Activated naive CD4-positive, alpha-beta T cell treated with anti-CD3 and anti-CD28 coated beads, Interleukin-2, amount 50 U/mL, for 24 hours (primary cell): ENCODE data around the gene VWA3B.
"Not testable (repeated sequence)": the region's sequence is repeated elsewhere in the genome, so short reads cannot be mapped to it uniquely, and the experiment has no call there.

Experiments
- H3K27ac Mint-ChIP-seq: one replicate; pipeline ENCODE4 v1.8.0; 2021; ENCODE audit warnings: mild to moderate bottlenecking, mixed read lengths
- H3K27me3 Mint-ChIP-seq: one replicate; pipeline ENCODE4 v1.8.0; 2021; ENCODE audit warnings: mixed read lengths
- H3K36me3 Mint-ChIP-seq: one replicate; pipeline ENCODE4 v1.8.0; 2021; ENCODE audit warnings: mixed read lengths
- H3K4me1 Mint-ChIP-seq: one replicate; pipeline ENCODE4 v1.8.0; 2021; ENCODE audit warnings: mixed read lengths
- H3K4me3 Mint-ChIP-seq: one replicate; pipeline ENCODE4 v1.8.0; 2021; ENCODE audit warnings: mild to moderate bottlenecking, mixed read lengths
- H3K9me3 Mint-ChIP-seq: one replicate; pipeline ENCODE4 v1.8.0; 2021; ENCODE audit warnings: mixed read lengths

VWA3B gene

GRCh38 chr2:98142106-98142791 is 55.3 kb downstream of the VWA3B start:
- Mint-ChIP-seq H3K4me3 (no peak overlapping the region), H3K36me3 (no peaks in the 10 kb centered on the region), H3K27ac (no peak overlapping the region), H3K4me1 (no peaks in the 10 kb centered on the region), H3K27me3 (peaks cover 2% of the 10 kb centered on the region), H3K9me3 (no peaks in the 10 kb centered on the region)

GRCh38 chr2:98145070-98145469 is 58.1 kb downstream of the VWA3B start:
- no peaks in the 10 kb centered on the region for H3K4me1 Mint-ChIP-seq
- H3K36me3 Mint-ChIP-seq = no peaks in the 10 kb centered on the region
- no peak overlapping the region for H3K4me3 Mint-ChIP-seq
- no peaks in the 10 kb centered on the region for H3K9me3 Mint-ChIP-seq
- peaks cover 2% of the 10 kb centered on the region for H3K27me3 Mint-ChIP-seq
- no peak overlapping the region for H3K27ac Mint-ChIP-seq

- H3K27me3 Mint-ChIP-seq, H3K9me3 Mint-ChIP-seq, H3K4me1 Mint-ChIP-seq, H3K27ac Mint-ChIP-seq, H3K36me3 Mint-ChIP-seq, H3K4me3 Mint-ChIP-seq: not testable (repeated sequence)
Observed at GRCh38 chr2:98147900-98148299, 60.9 kb downstream of the VWA3B start.

- no peaks in the 10 kb centered on the region for H3K27me3 Mint-ChIP-seq
- H3K4me1 Mint-ChIP-seq = no peaks in the 10 kb centered on the region
- H3K9me3 Mint-ChIP-seq = no peaks in the 10 kb centered on the region
- H3K36me3 Mint-ChIP-seq = no peaks in the 10 kb centered on the region
- no peak overlapping the region for H3K27ac Mint-ChIP-seq
- H3K4me3 Mint-ChIP-seq = no peak overlapping the region
Observed at GRCh38 chr2:98148595-98149332, 61.8 kb downstream of the VWA3B start.

GRCh38 chr2:98149333-98149697 is 62.3 kb downstream of the VWA3B start:
- Mint-ChIP-seq H3K27ac (no peak overlapping the region), H3K36me3 (no peaks in the 10 kb centered on the region), H3K27me3 (no peaks in the 10 kb centered on the region), H3K4me3 (peak overlapping the region; percentile 6), H3K4me1 (no peaks in the 10 kb centered on the region), H3K9me3 (no peaks in the 10 kb centered on the region)

- Mint-ChIP-seq H3K27me3 (no peaks in the 10 kb centered on the region), H3K4me1 (no peaks in the 10 kb centered on the region), H3K9me3 (no peaks in the 10 kb centered on the region), H3K4me3 (no peak overlapping the region), H3K27ac (no peak overlapping the region), H3K36me3 (no peaks in the 10 kb centered on the region)
Observed at GRCh38 chr2:98153481-98153880, 66.5 kb downstream of the VWA3B start.

GRCh38 chr2:98155291-98155690 is 68.3 kb downstream of the VWA3B start:
- no peaks in the 10 kb centered on the region for H3K4me1 Mint-ChIP-seq
- no peak overlapping the region for H3K27ac Mint-ChIP-seq
- no peak overlapping the region for H3K4me3 Mint-ChIP-seq
- H3K36me3 Mint-ChIP-seq = no peaks in the 10 kb centered on the region
- no peaks in the 10 kb centered on the region for H3K27me3 Mint-ChIP-seq
- no peaks in the 10 kb centered on the region for H3K9me3 Mint-ChIP-seq

- no peak overlapping the region for H3K4me3 Mint-ChIP-seq
- H3K27ac Mint-ChIP-seq = no peak overlapping the region
- H3K4me1 Mint-ChIP-seq = no peaks in the 10 kb centered on the region
- H3K9me3 Mint-ChIP-seq = no peaks in the 10 kb centered on the region
- no peaks in the 10 kb centered on the region for H3K36me3 Mint-ChIP-seq
- no peaks in the 10 kb centered on the region for H3K27me3 Mint-ChIP-seq
Observed at GRCh38 chr2:98155716-98156115, 68.7 kb downstream of the VWA3B start.

GRCh38 chr2:98156304-98156703 is 69.3 kb downstream of the VWA3B start:
- Mint-ChIP-seq H3K4me1 (no peaks in the 10 kb centered on the region), H3K27me3 (no peaks in the 10 kb centered on the region), H3K9me3 (no peaks in the 10 kb centered on the region), H3K27ac (no peak overlapping the region), H3K4me3 (no peak overlapping the region), H3K36me3 (no peaks in the 10 kb centered on the region)

- Mint-ChIP-seq H3K9me3 (no peaks in the 10 kb centered on the region), H3K4me3 (no peak overlapping the region), H3K27ac (no peak overlapping the region), H3K36me3 (no peaks in the 10 kb centered on the region), H3K27me3 (no peaks in the 10 kb centered on the region), H3K4me1 (no peaks in the 10 kb centered on the region)
Observed at GRCh38 chr2:98157557-98157956, 70.6 kb downstream of the VWA3B start.

GRCh38 chr2:98158305-98158704 is 71.3 kb downstream of the VWA3B start:
- no peak overlapping the region for H3K4me3 Mint-ChIP-seq
- no peak overlapping the region for H3K27ac Mint-ChIP-seq
- no peaks in the 10 kb centered on the region for H3K4me1 Mint-ChIP-seq
- no peaks in the 10 kb centered on the region for H3K9me3 Mint-ChIP-seq
- no peaks in the 10 kb centered on the region for H3K36me3 Mint-ChIP-seq
- H3K27me3 Mint-ChIP-seq = no peaks in the 10 kb centered on the region

- Mint-ChIP-seq H3K9me3 (no peaks in the 10 kb centered on the region), H3K4me3 (no peak overlapping the region), H3K27me3 (no peaks in the 10 kb centered on the region), H3K36me3 (no peaks in the 10 kb centered on the region), H3K27ac (no peak overlapping the region), H3K4me1 (no peaks in the 10 kb centered on the region)
Observed at GRCh38 chr2:98160554-98160953, 73.6 kb downstream of the VWA3B start.

- H3K27me3 Mint-ChIP-seq = no peaks in the 10 kb centered on the region
- H3K4me3 Mint-ChIP-seq = no peak overlapping the region
- H3K9me3 Mint-ChIP-seq = no peaks in the 10 kb centered on the region
- no peaks in the 10 kb centered on the region for H3K4me1 Mint-ChIP-seq
- H3K36me3 Mint-ChIP-seq = no peaks in the 10 kb centered on the region
- no peak overlapping the region for H3K27ac Mint-ChIP-seq
Observed at GRCh38 chr2:98161186-98161585, 74.2 kb downstream of the VWA3B start.

GRCh38 chr2:98164256-98164655 is 77.3 kb downstream of the VWA3B start:
- Mint-ChIP-seq H3K9me3 (no peaks in the 10 kb centered on the region), H3K36me3 (no peaks in the 10 kb centered on the region), H3K27ac (no peak overlapping the region), H3K4me1 (no peaks in the 10 kb centered on the region), H3K27me3 (peaks cover 2% of the 10 kb centered on the region), H3K4me3 (no peak overlapping the region)

GRCh38 chr2:98165516-98166071 is 78.6 kb downstream of the VWA3B start:
- H3K9me3 Mint-ChIP-seq = no peaks in the 10 kb centered on the region
- no peak overlapping the region for H3K27ac Mint-ChIP-seq
- peaks cover 2% of the 10 kb centered on the region for H3K27me3 Mint-ChIP-seq
- H3K4me3 Mint-ChIP-seq = no peak overlapping the region
- H3K36me3 Mint-ChIP-seq = no peaks in the 10 kb centered on the region
- H3K4me1 Mint-ChIP-seq = no peaks in the 10 kb centered on the region

GRCh38 chr2:98167916-98168315 is 80.9 kb downstream of the VWA3B start:
- Mint-ChIP-seq H3K36me3 (no peaks in the 10 kb centered on the region), H3K27me3 (peaks cover 17% of the 10 kb centered on the region), H3K4me1 (no peaks in the 10 kb centered on the region), H3K27ac (no peak overlapping the region), H3K9me3 (no peaks in the 10 kb centered on the region), H3K4me3 (no peak overlapping the region)
